ENCODE measurements around the gene KMT2A. TPM values are rescaled to one million over a fixed set of nuclear protein-coding genes. Genes with fewer than 3 reads are reported as not detected.
"Not testable (repeated sequence)": the region's sequence is repeated elsewhere in the genome, so short reads cannot be mapped to it uniquely, and the experiment has no call there.

The KMT2A gene
- total RNA-seq, 1 experiment from 2014 or later, result 19.1 TPM

DNA sequence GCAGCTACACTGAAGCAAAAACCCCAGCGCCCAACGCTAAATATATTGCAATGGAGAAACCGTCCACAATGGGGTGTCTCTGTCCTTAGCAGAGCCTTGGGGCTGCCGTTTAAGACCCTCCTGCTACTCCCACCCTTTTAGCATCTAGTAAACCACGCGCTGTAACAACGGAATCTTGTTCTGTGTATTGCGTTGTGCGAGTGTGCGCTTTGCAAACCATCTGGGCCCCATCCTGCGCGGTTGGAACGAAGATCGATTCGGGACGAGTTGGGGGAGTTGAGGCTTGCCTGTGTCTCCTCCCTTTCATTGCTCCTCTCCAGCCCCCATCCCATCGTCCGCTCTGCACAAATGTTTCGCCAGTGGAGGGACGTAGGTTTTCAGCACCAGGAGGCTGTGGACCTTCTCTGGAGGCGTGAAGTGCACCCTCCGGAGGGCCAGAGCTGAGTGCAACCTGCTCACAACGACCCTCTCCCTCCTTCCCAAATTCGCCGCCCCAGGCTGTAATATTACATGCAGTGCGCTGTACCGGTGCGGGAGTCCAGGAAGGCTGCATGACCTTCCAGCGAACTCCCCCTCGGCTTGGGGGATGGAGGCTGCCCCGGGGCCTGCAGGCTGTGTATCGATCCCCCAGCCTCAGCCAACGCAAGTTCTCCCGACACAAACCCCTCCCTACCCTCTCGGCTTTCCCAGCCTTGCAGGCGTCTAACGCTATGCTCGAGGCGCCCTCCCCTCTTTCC lies 1.6 kb upstream of the KMT2A start:
- DNase-seq (ENCODE audit: low read depth), result peak; percentile 34

- DNase-seq (ENCODE audit: low read depth), result peak; percentile 61
Measured at GRCh38 chr11:118435290-118435892, 901 bp upstream of the KMT2A start.

GRCh38 chr11:118436639-118437207 lies 431 bp downstream of the KMT2A start:
- DNase-seq (ENCODE audit: low read depth), result peak; percentile 40

DNA sequence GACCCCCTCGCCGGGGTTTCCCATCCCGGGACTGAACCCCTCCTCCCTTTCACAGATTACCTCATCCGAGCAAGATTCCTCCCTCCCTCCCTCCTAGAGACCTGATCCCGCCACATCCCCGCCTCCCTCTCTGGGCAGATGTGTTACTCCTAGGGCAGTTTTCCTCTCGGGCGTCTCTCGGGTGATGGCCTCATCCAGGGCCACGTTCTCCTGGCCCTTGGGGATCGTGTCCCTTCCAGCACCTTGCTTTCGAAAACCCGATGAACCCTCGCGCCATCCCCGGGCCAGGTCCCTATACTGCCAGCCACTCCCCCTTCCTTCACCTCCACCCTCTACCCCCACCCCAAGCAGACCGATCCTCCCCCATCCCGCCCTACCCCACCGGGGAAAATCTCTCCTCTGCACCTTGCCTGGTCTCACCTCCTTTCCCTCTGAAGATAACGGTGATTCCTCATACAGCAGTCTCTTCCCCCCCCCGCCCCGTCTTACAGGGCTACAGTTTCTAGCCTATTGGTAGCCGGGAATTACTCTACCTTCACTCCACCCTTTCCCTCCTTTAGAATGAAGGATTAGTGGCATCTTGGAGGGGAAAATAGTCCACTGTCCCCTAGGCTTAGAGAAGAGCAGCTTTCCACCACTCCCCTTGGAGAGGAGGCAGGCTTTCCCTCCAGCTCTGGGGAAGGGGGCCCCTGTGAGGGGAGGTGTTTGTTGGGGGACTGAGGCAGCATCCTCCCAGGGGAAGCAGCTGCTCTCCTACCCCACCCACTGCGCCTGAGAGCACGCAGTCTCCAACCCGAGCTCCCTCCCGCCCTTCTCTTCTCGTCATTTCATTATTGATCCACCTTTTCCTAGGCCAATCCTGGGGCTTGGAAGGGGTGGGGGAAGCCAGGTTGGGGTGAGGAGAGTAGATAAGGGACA lies 1.2 kb downstream of the KMT2A start:
- peak; percentile 56 for DNase-seq (ENCODE audit: low read depth)

DNA sequence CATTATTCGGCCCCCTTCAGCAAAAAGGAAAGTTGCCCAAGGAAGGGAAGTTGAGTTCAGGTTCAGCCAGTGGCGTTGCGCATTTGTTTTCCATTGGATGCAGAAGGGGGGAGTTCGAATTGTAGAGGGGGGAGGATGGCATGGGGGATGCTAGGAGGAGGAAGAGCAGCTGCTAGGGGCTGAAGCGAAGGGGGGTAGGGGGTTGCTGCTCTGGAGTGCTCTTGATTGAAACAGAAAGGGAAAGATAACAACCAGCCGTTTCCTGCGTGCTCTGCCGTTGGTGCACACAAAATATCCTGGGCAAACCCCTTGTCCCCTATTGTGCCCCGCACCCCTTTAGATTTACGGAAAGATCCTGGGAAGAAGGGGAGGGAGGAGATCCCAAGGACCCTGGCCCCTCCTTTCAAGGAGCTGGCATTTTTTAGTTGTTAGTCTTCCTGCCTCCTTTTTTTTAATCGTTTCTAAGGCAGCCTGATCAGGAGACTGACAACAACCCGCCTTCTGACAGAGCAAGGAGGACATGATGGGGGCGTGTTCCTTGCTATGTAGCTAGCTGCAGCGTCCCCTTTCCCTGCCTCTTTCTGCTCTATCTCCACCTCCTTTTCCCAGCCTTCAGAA lies 2.1 kb downstream of the KMT2A start:
- peak; percentile 59 for DNase-seq (ENCODE audit: low read depth)

DNA sequence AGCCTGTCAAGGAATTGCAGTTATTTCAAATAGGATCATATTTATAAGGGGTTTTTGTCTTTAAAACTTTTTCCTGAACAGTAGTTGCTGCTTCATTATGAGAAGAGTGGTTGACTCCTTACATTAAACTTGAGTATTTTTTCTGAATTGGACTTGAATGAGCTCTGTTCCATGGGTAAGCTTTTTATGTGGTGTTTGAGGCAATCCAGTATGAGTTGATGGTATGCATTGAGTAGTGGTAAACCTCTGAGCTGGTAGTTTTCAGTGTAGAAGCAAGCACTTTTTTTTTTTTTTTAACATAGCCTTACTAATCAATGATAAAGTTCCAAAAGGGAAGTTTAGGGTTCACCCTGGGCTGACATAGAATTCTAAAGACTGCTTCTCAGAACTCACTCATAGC lies 3.4 kb downstream of the KMT2A start:
- DNase-seq (ENCODE audit: low read depth), result no peak

GRCh38 chr11:118441770-118442275 lies 5.5 kb downstream of the KMT2A start:
- DNase-seq (ENCODE audit: low read depth), result no peak

- no peak for DNase-seq (ENCODE audit: low read depth)
Measured at GRCh38 chr11:118442301-118442700, 6.0 kb downstream of the KMT2A start.

- no peak for DNase-seq (ENCODE audit: low read depth)
Measured at GRCh38 chr11:118442908-118443589, 6.8 kb downstream of the KMT2A start.

DNA sequence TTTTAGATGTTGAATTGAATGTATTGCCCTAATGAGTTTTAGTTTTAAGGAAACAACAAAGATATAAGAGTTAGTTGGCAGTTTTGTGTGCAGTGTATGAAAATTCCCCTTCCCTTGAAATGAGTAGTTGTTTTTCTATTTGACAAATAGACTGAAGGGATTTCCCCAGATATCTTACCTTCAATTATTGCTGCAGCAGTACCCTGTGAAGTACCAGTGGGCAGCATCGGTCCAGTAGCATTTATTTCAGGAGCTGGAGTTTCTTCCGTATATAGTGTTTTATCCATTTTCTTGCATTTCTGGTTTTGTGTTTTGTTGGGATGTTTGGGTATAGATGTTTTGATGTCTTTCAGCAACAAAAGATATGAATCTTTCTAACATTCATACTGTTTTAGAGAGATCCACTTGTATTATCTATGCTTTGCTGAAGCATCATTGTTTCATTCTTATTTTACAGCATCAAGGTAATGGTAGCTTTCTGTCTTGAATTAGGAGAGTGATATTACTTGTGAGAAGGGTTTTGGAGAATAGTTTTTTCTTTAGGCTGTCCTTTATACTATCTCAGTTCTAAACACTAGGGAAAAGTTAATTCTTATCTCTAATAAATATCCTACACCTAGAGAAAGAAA lies 7.4 kb downstream of the KMT2A start:
- DNase-seq (ENCODE audit: low read depth), result no peak

DNA sequence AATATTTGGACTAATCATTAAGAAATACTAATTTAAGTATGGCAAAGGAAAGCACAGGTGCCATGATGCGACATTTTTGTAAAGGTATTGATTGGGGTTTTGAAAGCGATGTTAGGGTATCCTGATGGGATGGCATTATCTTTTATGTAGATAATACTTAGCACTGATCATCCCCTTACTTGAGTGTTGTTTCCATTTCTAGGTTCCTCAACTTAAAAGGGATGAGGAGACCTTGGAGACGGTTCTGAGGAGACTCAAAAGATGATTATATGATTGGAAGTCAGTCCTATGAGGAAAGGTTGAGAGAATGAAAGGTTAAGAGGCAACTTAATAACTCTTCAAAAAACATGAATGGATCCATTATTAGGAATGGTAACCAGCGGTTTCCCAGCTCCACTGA lies 11.1 kb downstream of the KMT2A start:
- no peak for DNase-seq (ENCODE audit: low read depth)

GRCh38 chr11:118448294-118448693 lies 12.0 kb downstream of the KMT2A start:
- DNase-seq (ENCODE audit: low read depth), result no peak

DNA sequence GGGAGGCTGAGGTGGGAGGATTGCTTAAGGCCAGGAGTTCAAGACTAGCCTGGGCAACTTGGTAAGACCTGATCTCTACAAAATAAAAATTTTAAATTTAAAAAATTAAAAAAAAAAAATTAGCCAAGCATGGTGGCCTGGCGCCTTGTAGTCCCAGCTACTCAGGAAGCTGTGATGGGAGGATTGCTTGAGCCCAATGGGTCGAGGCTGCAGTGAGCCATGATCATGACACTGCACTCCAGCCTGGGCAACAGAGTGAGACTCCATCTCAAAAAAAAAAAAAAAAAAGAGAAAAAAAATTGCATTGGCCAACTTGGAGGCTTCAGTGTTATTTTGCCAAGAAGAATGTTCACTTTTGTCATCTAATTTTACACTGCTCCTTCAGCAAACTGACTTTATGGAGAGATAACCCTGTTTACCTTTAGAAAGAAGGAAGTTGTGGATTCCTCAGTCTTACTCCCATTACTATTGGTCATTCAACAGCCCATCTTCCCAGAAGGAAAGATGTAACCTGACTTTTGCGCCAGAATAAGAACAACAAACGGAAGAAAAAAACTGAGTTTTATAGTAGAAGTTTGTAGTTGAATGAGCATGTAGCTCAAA lies 13.1 kb downstream of the KMT2A start:
- no peak for DNase-seq (ENCODE audit: low read depth)

DNA sequence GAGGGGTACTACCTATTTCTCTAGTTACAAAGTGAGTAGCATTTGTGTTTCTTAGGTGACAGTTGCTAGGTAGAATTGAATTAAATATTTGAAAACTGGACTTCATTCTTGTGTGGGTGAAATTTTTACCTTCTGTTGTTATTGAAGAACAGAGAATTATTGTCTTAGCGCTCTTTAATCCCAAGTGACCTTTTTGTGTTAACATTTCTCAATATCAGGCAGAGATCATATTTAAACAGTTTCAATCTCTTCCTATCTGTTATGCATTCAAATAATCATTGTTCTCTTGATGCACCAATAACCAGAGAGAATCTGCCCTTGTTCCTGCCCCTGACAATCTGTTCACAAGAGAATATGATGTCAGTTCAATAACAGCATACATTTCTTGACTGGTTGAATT lies 14.2 kb downstream of the KMT2A start:
- no peak for DNase-seq (ENCODE audit: low read depth)

GRCh38 chr11:118462178-118462577 lies 25.9 kb downstream of the KMT2A start:
- no peak for DNase-seq (ENCODE audit: low read depth)

DNA sequence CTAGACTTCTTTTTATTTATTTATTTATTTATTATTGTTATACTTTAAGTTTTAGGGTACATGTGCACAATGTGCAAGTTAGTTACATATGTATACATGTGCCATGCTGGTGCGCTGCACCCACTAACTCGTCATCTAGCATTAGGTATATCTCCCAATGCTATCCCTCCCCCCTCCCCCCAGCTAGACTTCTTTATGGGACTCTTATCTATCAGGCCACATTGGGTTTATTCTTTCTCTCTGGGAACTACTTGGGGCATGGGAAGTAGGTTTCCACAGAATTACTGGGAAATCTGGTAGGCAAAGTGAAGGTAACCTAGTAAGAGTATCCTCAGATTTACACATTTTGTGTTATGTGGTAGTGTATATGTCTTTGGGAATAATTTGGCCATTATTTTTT lies 32.7 kb downstream of the KMT2A start:
- DNase-seq (ENCODE audit: low read depth), result not testable (repeated sequence)

GRCh38 chr11:118471030-118471429 lies 34.7 kb downstream of the KMT2A start:
- DNase-seq (ENCODE audit: low read depth), result no peak

- DNase-seq (ENCODE audit: low read depth), result no peak
Measured at GRCh38 chr11:118473537-118473936, 37.2 kb downstream of the KMT2A start.

DNA sequence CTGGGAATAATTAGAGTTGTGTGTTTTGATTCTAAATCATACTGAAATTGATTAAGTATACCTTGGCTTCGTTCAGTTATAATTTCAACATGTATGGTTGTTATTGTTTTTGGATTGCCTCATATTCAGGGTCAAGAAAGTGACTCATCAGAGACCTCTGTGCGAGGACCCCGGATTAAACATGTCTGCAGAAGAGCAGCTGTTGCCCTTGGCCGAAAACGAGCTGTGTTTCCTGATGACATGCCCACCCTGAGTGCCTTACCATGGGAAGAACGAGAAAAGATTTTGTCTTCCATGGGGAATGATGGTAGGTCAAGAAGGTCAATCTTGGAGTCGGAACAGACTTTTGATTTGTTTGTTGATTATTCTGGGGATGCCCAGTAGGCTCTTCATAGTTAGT lies 40.4 kb downstream of the KMT2A start:
- no peak for DNase-seq (ENCODE audit: low read depth)

DNA sequence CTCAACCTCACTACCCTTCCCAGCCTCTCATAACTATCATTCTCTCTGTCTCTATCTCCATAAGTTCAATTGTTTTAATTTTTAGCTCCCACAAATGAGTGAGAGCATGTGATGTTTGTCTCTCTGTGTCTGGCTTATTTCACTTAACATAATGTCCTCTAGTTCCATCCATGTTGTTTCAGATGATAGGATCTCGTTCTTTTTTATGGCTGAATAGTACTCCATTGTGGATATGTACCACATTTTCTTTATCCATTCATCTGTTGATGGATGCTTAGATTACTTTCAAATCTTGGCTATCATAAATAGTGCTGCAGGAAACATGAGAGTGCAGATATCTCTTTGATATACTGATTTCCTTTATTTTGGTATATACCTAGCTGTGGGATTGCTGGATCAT lies 44.9 kb downstream of the KMT2A start:
- not testable (repeated sequence) for DNase-seq (ENCODE audit: low read depth)

Measured in Daoy (cell line).